ENCODE results near the gene POLD2.

The POLD2 gene

GRCh38 chr7:44141221-44141850, 18.0 kb upstream of the POLD2 start, which contains the start of gene MYL7:
TSS of gene MYL7 (minus strand) at chr7:44141332. CDS start at chr7:44141305, 27 bp downstream.
- no peak for DNase-seq (ENCODE audit: low spot score)
- TF ChIP-seq CTCF (IDR thresholded peaks at IDR 0.05; ENCODE audit: extremely low read depth, missing control alignments), result no peak

- no peak for TF ChIP-seq CTCF (IDR thresholded peaks at IDR 0.05; ENCODE audit: extremely low read depth, missing control alignments)
- no peak for DNase-seq (ENCODE audit: low spot score)
Observed at GRCh38 chr7:44140341-44140740, 17.0 kb upstream of the POLD2 start.

DNA sequence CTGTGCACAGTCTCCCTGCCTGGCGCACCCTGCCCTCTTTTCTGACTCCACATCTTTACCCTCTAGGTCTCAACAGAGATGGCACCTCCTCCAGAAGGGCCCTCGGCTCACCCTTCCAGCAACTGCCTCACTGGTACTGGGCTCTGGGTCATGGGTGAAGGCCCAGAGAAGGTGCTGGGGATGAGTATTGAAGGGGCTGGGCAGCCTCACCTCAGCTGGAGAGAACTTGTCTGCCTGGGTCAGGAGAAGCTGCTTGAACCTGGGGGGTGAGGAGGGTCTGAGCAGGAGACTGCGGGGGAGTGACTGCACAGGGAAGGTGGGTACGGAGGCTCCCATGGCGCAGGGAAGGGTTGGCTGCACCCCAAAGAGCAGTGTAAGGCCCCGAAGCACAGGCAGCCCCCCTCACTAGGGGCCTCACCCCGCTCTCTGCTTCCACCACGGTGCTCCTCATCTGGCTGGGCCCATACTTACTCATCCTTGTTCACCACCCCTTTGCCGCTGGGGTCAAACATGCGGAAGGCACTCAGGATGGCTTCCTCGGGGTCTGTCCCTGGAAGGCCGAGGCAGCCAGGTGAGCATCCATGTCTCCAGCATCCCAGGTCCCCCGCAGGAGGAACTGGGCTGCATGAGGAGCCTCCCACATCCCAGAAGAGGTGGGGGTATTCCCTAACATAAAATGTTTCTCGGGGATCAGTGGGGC, 16.1 kb upstream of the POLD2 start:
- no peak for TF ChIP-seq CTCF (IDR thresholded peaks at IDR 0.05; ENCODE audit: extremely low read depth, missing control alignments)

DNA sequence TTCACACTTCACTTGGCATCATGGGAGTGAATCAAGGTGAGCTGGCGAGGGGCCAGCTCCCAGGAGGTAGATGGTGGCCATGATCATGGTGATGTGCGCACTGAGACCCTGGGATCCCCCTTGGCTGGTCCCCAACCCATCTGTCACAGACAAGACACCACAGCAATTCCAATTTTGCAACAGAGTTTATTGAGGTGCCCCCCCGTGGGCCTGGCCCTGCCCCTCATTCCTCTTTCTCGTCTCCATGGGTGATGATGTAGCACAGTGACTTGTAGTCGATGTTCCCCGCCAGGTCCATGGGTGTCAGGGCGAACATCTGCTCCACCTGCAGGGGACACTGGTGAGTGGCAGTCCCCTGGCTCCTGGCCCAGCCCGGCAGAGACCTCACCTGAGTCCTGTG, 15.3 kb upstream of the POLD2 start:
- DNase-seq (ENCODE audit: low spot score), result no peak
- no peak for TF ChIP-seq CTCF (IDR thresholded peaks at IDR 0.05; ENCODE audit: extremely low read depth, missing control alignments)

More for the DNA sequence above, 16.1 kb upstream of the POLD2 start:
- no peak for DNase-seq (ENCODE audit: low spot score)

DNA sequence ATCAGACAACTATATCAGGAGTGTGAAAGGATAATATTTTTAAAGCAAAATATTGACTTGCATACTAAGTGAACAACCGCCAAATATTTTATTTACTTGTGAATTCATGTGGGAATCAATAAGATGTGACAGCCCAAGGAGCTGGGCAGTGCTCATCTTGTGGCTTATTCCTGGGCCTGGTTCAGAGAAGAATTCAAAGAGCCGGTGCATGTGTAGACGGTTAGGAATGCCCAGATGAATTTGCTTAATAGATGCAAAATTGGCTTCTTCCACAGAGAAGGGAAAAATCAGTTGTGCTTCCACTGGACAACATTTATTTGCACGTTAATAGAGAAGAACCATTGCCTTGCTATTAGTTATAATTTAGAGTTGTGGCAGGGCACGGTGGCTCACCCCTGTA, 13.4 kb upstream of the POLD2 start:
- no peak for TF ChIP-seq CTCF (IDR thresholded peaks at IDR 0.05; ENCODE audit: extremely low read depth, missing control alignments)
- no peak for DNase-seq (ENCODE audit: low spot score)

DNA sequence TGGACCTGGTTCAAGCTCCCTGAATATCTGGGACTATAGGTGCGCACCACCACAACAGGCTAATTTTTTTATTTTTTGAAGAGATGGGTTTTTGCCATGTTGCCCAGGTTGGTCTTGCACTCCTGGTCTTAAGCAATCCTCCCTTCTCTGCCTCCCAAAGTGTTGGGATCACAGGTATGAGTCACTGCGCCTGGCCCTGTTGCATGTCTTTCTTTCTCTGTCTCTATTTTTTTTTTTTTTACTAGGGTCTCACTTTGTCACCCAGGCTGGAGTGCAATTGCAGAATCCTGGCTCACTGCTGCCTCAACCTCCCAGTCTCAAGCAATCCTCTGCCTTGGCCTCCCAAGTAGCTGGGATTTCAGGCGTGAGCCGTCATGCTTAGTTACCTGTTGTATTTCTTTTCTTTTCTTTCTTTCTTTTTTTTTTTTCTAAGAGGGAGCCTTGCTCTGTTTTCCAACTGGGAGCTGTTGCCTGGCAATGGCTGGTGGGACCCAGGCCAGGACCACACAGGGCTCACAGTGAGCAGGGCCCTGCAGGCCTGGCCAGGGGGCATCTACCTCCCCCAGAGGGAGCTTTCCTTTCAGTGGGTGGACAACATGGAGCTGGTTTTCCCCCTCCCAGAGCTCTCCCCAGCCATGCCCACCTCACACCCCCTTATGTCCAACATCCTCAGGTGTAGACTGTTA, 11.7 kb upstream of the POLD2 start:
- TF ChIP-seq CTCF (IDR thresholded peaks at IDR 0.05; ENCODE audit: extremely low read depth, missing control alignments), result no peak
- no peak for DNase-seq (ENCODE audit: low spot score)

- DNase-seq (ENCODE audit: low spot score), result no peak
- no peak for TF ChIP-seq CTCF (IDR thresholded peaks at IDR 0.05; ENCODE audit: extremely low read depth, missing control alignments)
Observed at GRCh38 chr7:44133295-44133694, 9.9 kb upstream of the POLD2 start.

Data from GM20000 (cell line).